H9 (cell line): ENCODE data around the gene DNAJC22. TPM values are rescaled to one million over a fixed set of nuclear protein-coding genes. Genes with fewer than 3 reads are reported as not detected.

Source experiments
- DNase-seq: peaks from one replicate; pipeline ENCODE4 v3.0.0-alpha.2; 2017
- H2AFZ ChIP-seq: one replicate; pipeline ENCODE4 v1.6.1; 2013; ENCODE audit warnings: mild to moderate bottlenecking, low read length, control low read depth, moderate library complexity
- H2AK5ac ChIP-seq: 2 replicates; pipeline ENCODE4 v1.6.1; 2013; ENCODE audit warnings: low read length, control low read depth, mixed read lengths; ENCODE audit not compliant: insufficient read length
- H2BK120ac ChIP-seq: one replicate; pipeline ENCODE4 v1.6.1; 2013; ENCODE audit warnings: low read depth, mild to moderate bottlenecking, low read length, control low read depth, inconsistent platforms; ENCODE audit not compliant: poor library complexity, severe bottlenecking
- H2BK12ac ChIP-seq: 2 replicates; pipeline ENCODE4 v1.6.1; 2013; ENCODE audit warnings: low read length, control low read depth, mixed read lengths, low read depth; ENCODE audit not compliant: insufficient read length
- H2BK15ac ChIP-seq: 2 replicates; pipeline ENCODE4 v1.6.1; 2013; ENCODE audit warnings: low read depth, low read length, control low read depth
- H2BK20ac ChIP-seq: one replicate; pipeline ENCODE4 v1.6.1; 2013; ENCODE audit warnings: low read depth, mild to moderate bottlenecking, low read length, control low read depth, inconsistent platforms; ENCODE audit not compliant: poor library complexity, severe bottlenecking
- H2BK5ac ChIP-seq: 2 replicates; pipeline ENCODE4 v1.6.1; 2013; ENCODE audit warnings: low read length, control low read depth, mixed read lengths; ENCODE audit not compliant: insufficient read length
- H3K14ac ChIP-seq: 2 replicates; pipeline ENCODE4 v1.6.1; 2013; ENCODE audit warnings: low read length, control low read depth; ENCODE audit not compliant: insufficient read depth
- H3K18ac ChIP-seq: 2 replicates; pipeline ENCODE4 v1.6.1; 2013; ENCODE audit warnings: low read depth, mild to moderate bottlenecking, mixed read lengths, low read length, control low read depth; ENCODE audit not compliant: insufficient read length
- H3K23ac ChIP-seq: 2 replicates; pipeline ENCODE4 v1.6.1; 2013; ENCODE audit warnings: low read length, control low read depth, mixed read lengths, low read depth; ENCODE audit not compliant: insufficient read length
- H3K23me2 ChIP-seq: 2 replicates; pipeline ENCODE4 v1.6.1; 2013; ENCODE audit warnings: low read depth, mild to moderate bottlenecking, mixed read lengths, low read length, control low read depth; ENCODE audit not compliant: insufficient read length, poor library complexity, severe bottlenecking
- H3K27ac ChIP-seq: 2 replicates; pipeline ENCODE4 v1.5.1; 2013; ENCODE audit warnings: low read length, control low read depth, mixed read lengths, low read depth; ENCODE audit not compliant: insufficient read length
- H3K27me3 ChIP-seq: 2 replicates; pipeline ENCODE4 v1.6.1; 2013; ENCODE audit warnings: low read length, control low read depth, inconsistent platforms; ENCODE audit not compliant: insufficient read depth
- H3K4ac ChIP-seq: 2 replicates; pipeline ENCODE4 v1.6.1; 2013; ENCODE audit warnings: low read depth, mild to moderate bottlenecking, control low read depth, inconsistent platforms, low read length, moderate library complexity
- H3K4me1 ChIP-seq: 2 replicates; pipeline ENCODE4 v1.6.1; 2013; ENCODE audit warnings: low read length, control low read depth, inconsistent platforms; ENCODE audit not compliant: insufficient read depth
- H3K4me2 ChIP-seq: 2 replicates; pipeline ENCODE4 v1.6.1; 2013; ENCODE audit warnings: low read length, control low read depth, mixed read lengths; ENCODE audit not compliant: insufficient read length, insufficient read depth
- H3K56ac ChIP-seq: 2 replicates; pipeline ENCODE4 v1.6.1; 2013; ENCODE audit warnings: low read depth, mild to moderate bottlenecking, mixed read lengths, low read length, control low read depth; ENCODE audit not compliant: insufficient read length
- H3K79me1 ChIP-seq: 2 replicates; pipeline ENCODE4 v1.6.1; 2013; ENCODE audit warnings: low read depth, mild to moderate bottlenecking, moderate library complexity, low read length, control low read depth, inconsistent platforms; ENCODE audit not compliant: insufficient read depth, poor library complexity, severe bottlenecking
- H3K79me2 ChIP-seq: 2 replicates; pipeline ENCODE4 v1.6.1; 2013; ENCODE audit warnings: low read length, control low read depth, inconsistent platforms; ENCODE audit not compliant: insufficient read depth
- H3K9ac ChIP-seq: 2 replicates; pipeline ENCODE4 v1.6.1; 2013; ENCODE audit warnings: low read length, control low read depth, mixed read lengths; ENCODE audit not compliant: insufficient read length; ENCODE audit errors: extremely low read depth
- H3K9me3 ChIP-seq: one replicate; pipeline ENCODE4 v1.6.1; 2013; ENCODE audit warnings: low read depth, low read length, inconsistent platforms; ENCODE audit not compliant: control insufficient read depth
- H3T11ph ChIP-seq: one replicate; pipeline ENCODE4 v1.6.1; 2013; ENCODE audit warnings: mild to moderate bottlenecking, low read length, control low read depth, inconsistent platforms
- H4K20me1 ChIP-seq: one replicate; pipeline ENCODE4 v1.6.1; 2013; ENCODE audit not compliant: control insufficient read depth, insufficient read length, insufficient read depth
- H4K5ac ChIP-seq: 2 replicates; pipeline ENCODE4 v1.6.1; 2013; ENCODE audit warnings: low read depth, mild to moderate bottlenecking, mixed read lengths, low read length, control low read depth; ENCODE audit not compliant: insufficient read length
- H4K8ac ChIP-seq: replicated peaks from 2 replicates; pipeline ENCODE4 v1.6.1; 2013; ENCODE audit warnings: low read length, control low read depth, mixed read lengths, low read depth; ENCODE audit not compliant: insufficient read length
- H4K91ac ChIP-seq: 2 replicates; pipeline ENCODE4 v1.6.1; 2013; ENCODE audit warnings: low read depth, mild to moderate bottlenecking, moderate library complexity, mixed read lengths, low read length, control low read depth; ENCODE audit not compliant: insufficient read length
- H3K27ac Mint-ChIP-seq, 3 experiments: 2 replicates in 2 of 3; 3 replicates in 1 of 3; pipeline ENCODE4 v1.8.0; 2020 to 2021; ENCODE audit warnings: mixed read lengths in 3 of 3, mild to moderate bottlenecking in 1 of 3, moderate library complexity in 1 of 3
- H3K27me3 Mint-ChIP-seq: 2 replicates; pipeline ENCODE4 v1.8.0; 2021; ENCODE audit warnings: low read depth, mild to moderate bottlenecking, moderate library complexity, mixed read lengths
- H3K36me3 Mint-ChIP-seq, 3 experiments: 2 replicates in 2 of 3; 3 replicates in 1 of 3; pipeline ENCODE4 v1.8.0; 2020 to 2021; ENCODE audit warnings: low read depth in 3 of 3, mixed read lengths in 3 of 3; ENCODE audit not compliant: insufficient read depth in 1 of 3
- H3K4me1 Mint-ChIP-seq, 2 experiments: 2 replicates each; pipeline ENCODE4 v1.8.0; 2020; ENCODE audit warnings: mixed read lengths in 2 of 2
- H3K4me3 Mint-ChIP-seq, 2 experiments: 2 replicates in 1 of 2; 3 replicates in 1 of 2; pipeline ENCODE4 v1.8.0; 2020 to 2021; ENCODE audit warnings: mild to moderate bottlenecking in 2 of 2, mixed read lengths in 2 of 2, moderate library complexity in 1 of 2
- H3K9me3 Mint-ChIP-seq, 2 experiments: 2 replicates in 1 of 2; 3 replicates in 1 of 2; pipeline ENCODE4 v1.8.0; 2020; ENCODE audit warnings: mild to moderate bottlenecking in 2 of 2, mixed read lengths in 2 of 2, moderate library complexity in 1 of 2
- WGBS: extraction: QIAGEN DNeasy Blood & Tissue Kit; methylation state at CpG from one replicate; pipeline ENCODE4 v1.1.7; 2013; ENCODE audit warnings: missing lambda C conversion rate, low lambda C conversion rate, mixed read lengths; ENCODE audit not compliant: insufficient read length; ENCODE audit errors: extremely low coverage; 5-methylcytosine and 5-hydroxymethylcytosine counted together
- total RNA-seq: library from RNA; stranded (reverse); gene quantifications from 2 replicates; pipeline ENCODE4 v1.2.1, GENCODE V29; 2021
- TF ChIP-seq, protein P1 (sequence below): fragments of 200-600 bp; sonication (generic); conservative IDR thresholded peaks from 3 replicates; pipeline ENCODE4 v1.8.0; 2021; ENCODE audit warnings: antibody characterized with exemption, mild to moderate bottlenecking

DNAJC22 gene
- total RNA-seq, 1 experiment from 2014 or later, result 3.2 TPM

DNA sequence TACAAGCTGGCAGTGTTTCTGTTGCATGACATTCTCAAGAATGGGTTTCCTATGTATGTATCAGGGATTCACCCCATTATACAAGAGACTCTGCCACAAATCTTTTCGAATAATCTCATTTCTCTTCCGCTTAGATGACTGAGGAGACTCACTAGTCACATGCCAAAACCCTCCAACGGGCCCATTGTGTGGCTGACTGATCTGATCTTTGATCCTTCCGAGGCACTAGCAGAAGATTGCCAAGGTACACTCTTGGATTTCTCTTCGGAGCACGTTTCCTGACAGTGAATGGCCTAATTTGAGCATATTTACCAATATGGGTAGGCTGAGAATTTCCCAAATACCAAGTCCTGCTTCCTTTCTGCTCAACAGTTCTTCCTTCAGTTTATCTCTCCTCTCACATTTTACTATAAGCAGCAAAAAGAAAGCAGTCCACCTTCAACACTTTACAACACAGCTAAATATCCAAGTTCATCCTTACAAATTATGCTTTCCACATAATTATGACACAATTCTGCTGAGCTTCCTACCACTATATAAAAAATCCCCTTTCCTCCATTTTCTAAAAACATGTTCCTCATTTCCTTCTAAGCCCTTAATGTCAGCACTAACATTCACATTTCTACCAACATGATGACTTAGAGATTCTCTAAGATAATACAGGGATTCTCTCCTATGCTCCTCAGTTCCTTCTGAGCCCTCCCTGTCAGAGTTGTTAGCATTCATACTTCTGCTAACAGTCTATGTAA lies 40.8 kb upstream of the DNAJC22 start:
- Histone ChIP-seq H3K23me2 (no peaks in the 10 kb centered on the region), H2BK120ac (no peak overlapping the region), H2BK5ac (no peak overlapping the region), H3K79me1 (no peaks in the 10 kb centered on the region), H3K56ac (no peak overlapping the region), H3K27ac (no peak overlapping the region), H3K14ac (no peak overlapping the region), H2BK15ac (no peak overlapping the region), H3K9ac (no peak overlapping the region), H3K23ac (no peak overlapping the region), H3K4me1 (no peaks in the 10 kb centered on the region), H3K27me3 (0 out of 2 replicates have a peak, but pooled peaks cover 3% of the 10 kb centered on the region), H3K79me2 (no peaks in the 10 kb centered on the region), H3K18ac (no peak overlapping the region), H4K8ac (no peak overlapping the region), H4K5ac (no peak overlapping the region), H4K20me1 (no peaks in the 10 kb centered on the region), H2BK12ac (no peak overlapping the region), H3K9me3 (no peaks in the 10 kb centered on the region), H2AFZ (no peak overlapping the region), H3K4ac (no peak overlapping the region), H4K91ac (no peak overlapping the region), H3K4me2 (no peak overlapping the region), H2BK20ac (no peak overlapping the region), H2AK5ac (no peak overlapping the region), H3T11ph (no peak overlapping the region)
- WGBS, result no CpG with 5 or more reads among the region's 6 CpGs
- no peaks in the 10 kb centered on the region for H3K4me1 Mint-ChIP-seq
- no peak overlapping the region for H3K4me3 Mint-ChIP-seq
- no peak overlapping the region for H3K27ac Mint-ChIP-seq
- no peaks in the 10 kb centered on the region for H3K9me3 Mint-ChIP-seq
- TF ChIP-seq, protein P1, sequence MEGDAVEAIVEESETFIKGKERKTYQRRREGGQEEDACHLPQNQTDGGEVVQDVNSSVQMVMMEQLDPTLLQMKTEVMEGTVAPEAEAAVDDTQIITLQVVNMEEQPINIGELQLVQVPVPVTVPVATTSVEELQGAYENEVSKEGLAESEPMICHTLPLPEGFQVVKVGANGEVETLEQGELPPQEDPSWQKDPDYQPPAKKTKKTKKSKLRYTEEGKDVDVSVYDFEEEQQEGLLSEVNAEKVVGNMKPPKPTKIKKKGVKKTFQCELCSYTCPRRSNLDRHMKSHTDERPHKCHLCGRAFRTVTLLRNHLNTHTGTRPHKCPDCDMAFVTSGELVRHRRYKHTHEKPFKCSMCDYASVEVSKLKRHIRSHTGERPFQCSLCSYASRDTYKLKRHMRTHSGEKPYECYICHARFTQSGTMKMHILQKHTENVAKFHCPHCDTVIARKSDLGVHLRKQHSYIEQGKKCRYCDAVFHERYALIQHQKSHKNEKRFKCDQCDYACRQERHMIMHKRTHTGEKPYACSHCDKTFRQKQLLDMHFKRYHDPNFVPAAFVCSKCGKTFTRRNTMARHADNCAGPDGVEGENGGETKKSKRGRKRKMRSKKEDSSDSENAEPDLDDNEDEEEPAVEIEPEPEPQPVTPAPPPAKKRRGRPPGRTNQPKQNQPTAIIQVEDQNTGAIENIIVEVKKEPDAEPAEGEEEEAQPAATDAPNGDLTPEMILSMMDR, result no peak
- H3K36me3 Mint-ChIP-seq, result no peaks in the 10 kb centered on the region; a peak in 1 of 7 replicates
- no peak for DNase-seq
- H3K27me3 Mint-ChIP-seq, result peaks cover 48% of the 10 kb centered on the region
